Measurements from ENCODE around the gene FIBCD1.

Gene FIBCD1

DNA sequence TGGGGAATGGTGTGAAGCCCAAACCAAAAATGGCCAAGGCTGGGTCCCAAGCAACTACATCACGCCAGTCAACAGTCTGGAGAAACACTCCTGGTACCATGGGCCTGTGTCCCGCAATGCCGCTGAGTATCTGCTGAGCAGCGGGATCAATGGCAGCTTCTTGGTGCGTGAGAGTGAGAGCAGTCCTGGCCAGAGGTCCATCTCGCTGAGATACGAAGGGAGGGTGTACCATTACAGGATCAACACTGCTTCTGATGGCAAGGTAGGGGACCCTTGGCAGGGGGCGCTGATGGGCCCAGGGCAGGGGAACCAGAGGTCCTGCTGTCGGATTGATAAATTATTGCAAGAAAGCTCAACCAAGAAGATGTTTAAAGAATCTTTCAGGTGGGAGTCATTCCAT is 84.2 kb downstream of the FIBCD1 start:
- no peak for DNase-seq

DNA sequence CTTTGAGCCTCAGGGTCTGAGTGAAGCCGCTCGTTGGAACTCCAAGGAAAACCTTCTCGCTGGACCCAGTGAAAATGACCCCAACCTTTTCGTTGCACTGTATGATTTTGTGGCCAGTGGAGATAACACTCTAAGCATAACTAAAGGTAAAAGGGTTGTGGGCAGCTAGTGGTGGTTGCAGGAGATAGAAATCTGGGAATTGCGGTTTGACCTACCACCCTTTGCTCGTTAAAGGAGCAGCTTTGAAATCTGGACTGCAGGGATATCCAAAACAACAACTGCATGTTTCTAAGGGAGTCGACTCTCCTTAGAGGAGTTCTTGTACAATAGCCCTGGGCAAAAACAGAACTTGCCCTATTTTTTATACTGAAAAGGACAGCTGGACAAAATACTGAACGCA is 85.0 kb downstream of the FIBCD1 start:
- no peak for DNase-seq

DNA sequence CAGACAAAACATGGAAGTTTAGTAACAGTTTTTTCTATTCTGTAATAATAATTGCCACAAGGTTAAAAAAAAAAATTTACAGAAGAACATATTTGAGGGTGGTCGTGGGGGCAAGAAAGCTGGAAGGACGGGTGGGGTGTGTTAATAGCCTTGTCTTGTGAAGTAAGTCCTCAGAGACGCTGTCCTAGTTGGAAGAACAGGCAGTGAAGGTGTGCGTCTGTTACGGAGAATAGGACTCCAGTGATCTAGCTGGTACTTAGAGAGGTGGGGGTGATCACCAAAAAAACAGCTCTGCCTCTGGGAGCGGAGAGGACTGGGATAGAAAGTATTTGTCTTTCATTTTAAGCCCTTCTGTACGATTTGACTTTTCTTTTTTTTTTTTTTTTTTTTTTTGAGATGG is 86.2 kb downstream of the FIBCD1 start:
- no peak for DNase-seq

Data from eye (tissue), 1 donor.